Prostate gland (tissue), 2 donors: ENCODE measurements around the gene NR1I2.

Experiments
- CTCF ChIP-seq, 4 experiments: fragments of 200-600 bp in 2 of 4; fragments of 450-650 bp in 2 of 4; sonication (generic) in 2 of 4; IDR thresholded peaks; 1 replicate in 3 of 4; 2 replicates in 1 of 4; pipeline ENCODE4 v1.5.1; 2016 to 2019; ENCODE audit warnings: antibody characterized with exemption in 4 of 4, mild to moderate bottlenecking in 2 of 4, moderate library complexity in 2 of 4
- POLR2A ChIP-seq: fragments of 450-650 bp; IDR thresholded peaks from one replicate; pipeline ENCODE4 v1.6.1; 2016; ENCODE audit warnings: antibody characterized with exemption, mild to moderate bottlenecking
- POLR2AphosphoS5 ChIP-seq: sonication (generic); formaldehyde crosslinking; IDR thresholded peaks from one replicate; pipeline ENCODE4 v1.6.1; 2017; ENCODE audit warnings: antibody characterized with exemption

GRCh38 chr3:119817583-119818363, 35.9 kb downstream of the NR1I2 start:
- no peak for TF ChIP-seq CTCF (IDR thresholded peaks at IDR 0.05)
- no peak for TF ChIP-seq POLR2A
- TF ChIP-seq POLR2AphosphoS5, result no peak
